ENCODE results near the gene FBXO36.

DNA sequence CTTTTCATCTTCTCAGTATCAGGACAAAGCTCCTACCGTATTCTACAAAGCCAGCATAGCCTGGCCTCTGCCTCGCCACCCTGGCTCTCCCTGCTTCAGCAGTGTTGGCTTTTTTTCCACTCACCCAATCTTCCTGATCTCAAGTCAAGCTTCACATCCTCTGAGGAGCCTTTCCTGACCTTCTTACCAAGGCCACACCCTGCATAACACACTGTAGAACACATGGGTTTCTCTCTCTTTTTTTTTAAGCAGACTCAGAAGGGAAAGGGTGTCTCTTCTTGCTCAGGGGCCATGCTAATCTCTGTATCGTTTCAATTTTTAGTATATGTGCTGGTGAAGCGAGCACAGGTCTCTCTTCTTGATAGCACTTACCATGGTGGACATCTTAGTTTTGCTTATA is 15.2 kb downstream of the FBXO36 start:
- TF ChIP-seq, protein P1, sequence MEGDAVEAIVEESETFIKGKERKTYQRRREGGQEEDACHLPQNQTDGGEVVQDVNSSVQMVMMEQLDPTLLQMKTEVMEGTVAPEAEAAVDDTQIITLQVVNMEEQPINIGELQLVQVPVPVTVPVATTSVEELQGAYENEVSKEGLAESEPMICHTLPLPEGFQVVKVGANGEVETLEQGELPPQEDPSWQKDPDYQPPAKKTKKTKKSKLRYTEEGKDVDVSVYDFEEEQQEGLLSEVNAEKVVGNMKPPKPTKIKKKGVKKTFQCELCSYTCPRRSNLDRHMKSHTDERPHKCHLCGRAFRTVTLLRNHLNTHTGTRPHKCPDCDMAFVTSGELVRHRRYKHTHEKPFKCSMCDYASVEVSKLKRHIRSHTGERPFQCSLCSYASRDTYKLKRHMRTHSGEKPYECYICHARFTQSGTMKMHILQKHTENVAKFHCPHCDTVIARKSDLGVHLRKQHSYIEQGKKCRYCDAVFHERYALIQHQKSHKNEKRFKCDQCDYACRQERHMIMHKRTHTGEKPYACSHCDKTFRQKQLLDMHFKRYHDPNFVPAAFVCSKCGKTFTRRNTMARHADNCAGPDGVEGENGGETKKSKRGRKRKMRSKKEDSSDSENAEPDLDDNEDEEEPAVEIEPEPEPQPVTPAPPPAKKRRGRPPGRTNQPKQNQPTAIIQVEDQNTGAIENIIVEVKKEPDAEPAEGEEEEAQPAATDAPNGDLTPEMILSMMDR (conservative IDR thresholded peaks at IDR 0.05; ENCODE audit: low read depth, low read length), result no peak
- TF ChIP-seq EZH2 (IDR thresholded peaks at IDR 0.05; ENCODE audit: borderline replicate concordance, low read depth, low read length, poor library complexity, severe bottlenecking), result no peak

Measured in A673 (cell line).